Tibial nerve (tissue), 4 donors: ENCODE measurements around the gene AGPS. TPM values are rescaled to one million over a fixed set of nuclear protein-coding genes. Genes with fewer than 3 reads are reported as not detected.

ENCODE experiments used
- DNase-seq, 2 donors: peaks; one replicate each; pipeline ENCODE4 v3.0.0-alpha.2; 2019; ENCODE audit warnings: low spot score in 2 of 2
- H3K27ac ChIP-seq, 4 donors: fragments of 200-600 bp; sonication (generic) in 3 of 4; one replicate each; pipeline ENCODE4 v1.5.1; 2017 to 2019; ENCODE audit warnings: mild to moderate bottlenecking in 1 of 4
- H3K27me3 ChIP-seq, 2 donors: fragments of 200-600 bp; sonication (generic) in 1 of 2; one replicate each; pipeline versions ENCODE4 v1.5.1 to v1.6.0; 2017 to 2019
- H3K36me3 ChIP-seq, 3 donors: fragments of 200-600 bp; sonication (generic); one replicate each; pipeline ENCODE4 v1.5.1; 2018 to 2019
- H3K4me1 ChIP-seq, 4 donors: fragments of 200-600 bp; sonication (generic) in 3 of 4; one replicate each; pipeline ENCODE4 v1.5.1; 2017 to 2019
- H3K4me3 ChIP-seq, 4 donors: fragments of 200-600 bp; sonication (generic) in 3 of 4; one replicate each; pipeline ENCODE4 v1.5.1; 2017 to 2019; ENCODE audit warnings: mild to moderate bottlenecking in 1 of 4, moderate library complexity in 1 of 4
- H3K9me3 ChIP-seq, 4 donors: fragments of 200-600 bp; sonication (generic) in 3 of 4; one replicate each; pipeline ENCODE4 v1.5.1; 2017 to 2019
- CTCF ChIP-seq, 5 experiments: fragments of 200-600 bp in 3 of 5; fragments of 450-650 bp in 2 of 5; sonication (generic) in 3 of 5; IDR thresholded peaks; one replicate each; pipeline ENCODE4 v1.5.1; 2016 to 2019; ENCODE audit warnings: antibody characterized with exemption in 5 of 5, mild to moderate bottlenecking in 3 of 5, moderate library complexity in 2 of 5
- EP300 ChIP-seq, 2 donors: sonication (generic); formaldehyde crosslinking; IDR thresholded peaks; one replicate each; pipeline ENCODE4 v1.6.1; 2017; ENCODE audit warnings: antibody characterized with exemption in 2 of 2, mild to moderate bottlenecking in 1 of 2
- POLR2A ChIP-seq, 2 donors: fragments of 450-650 bp; IDR thresholded peaks; one replicate each; pipeline ENCODE4 v1.6.1; 2017; ENCODE audit warnings: antibody characterized with exemption in 2 of 2, mild to moderate bottlenecking in 2 of 2, moderate library complexity in 2 of 2
- whole genome bisulfite sequencing, 2 donors: methylation state at CpG; one replicate each; pipeline ENCODE4 v1.1.5; 2018; 5-methylcytosine and 5-hydroxymethylcytosine counted together
- total RNA-seq, 4 donors: library from RNA; depleted of rRNA; stranded (reverse); fragments of >200 nt; gene quantifications; one replicate each; pipeline ENCODE4 v1.1.0, GENCODE V29; 2016

Gene AGPS
- total RNA-seq, 4 donors from 2014 or later: 33.9 to 47.9 (median 40.1) TPM

- TF ChIP-seq EP300 (IDR thresholded peaks at IDR 0.05) (no peak), CTCF (IDR thresholded peaks at IDR 0.05) (no peak), POLR2A (IDR thresholded peaks at IDR 0.05) (no peak)
- WGBS, 2 donors: 56 to 67% methylated on average over 1 of the region's 1 CpG
These were observed 108.6 kb downstream of the AGPS start for GRCh38 chr2:177501186-177501585.

DNA sequence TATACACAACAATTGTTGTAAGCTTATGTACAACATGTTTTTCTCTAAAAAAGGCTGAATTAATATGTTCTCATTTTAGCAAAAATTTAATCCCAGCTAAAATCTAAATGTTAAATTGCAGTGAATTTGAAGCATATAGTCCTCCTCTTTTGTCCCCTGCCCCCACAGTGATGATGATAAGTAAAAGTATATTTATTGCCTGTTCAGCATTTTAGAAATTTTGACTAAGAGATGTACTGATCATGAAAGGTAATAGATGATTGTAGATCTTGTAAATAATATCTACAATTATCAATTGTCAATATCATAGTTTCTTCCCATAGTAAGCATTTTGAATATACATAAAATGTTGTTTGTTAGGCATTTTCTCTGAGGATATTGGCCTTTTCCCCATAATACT lies 113.9 kb downstream of the AGPS start:
- DNase-seq: no peak
- no peak overlapping the region for H3K4me3 ChIP-seq
- TF ChIP-seq CTCF (IDR thresholded peaks at IDR 0.05) (no peak), POLR2A (IDR thresholded peaks at IDR 0.05) (no peak), EP300 (IDR thresholded peaks at IDR 0.05) (no peak)
- H3K9me3 ChIP-seq: no peaks in the 10 kb centered on the region
- no peaks in the 10 kb centered on the region for H3K4me1 ChIP-seq
- H3K36me3 ChIP-seq: peaks cover 0 to 13% (median 0%) of the 10 kb centered on the region in 3 donors
- no peaks in the 10 kb centered on the region for H3K27me3 ChIP-seq
- H3K27ac ChIP-seq: no peak overlapping the region

More at GRCh38 chr2:177501186-177501585, 108.6 kb downstream of the AGPS start:
- no peak for DNase-seq
- Histone ChIP-seq H3K4me3 (no peak overlapping the region), H3K4me1 (no peaks in the 10 kb centered on the region), H3K36me3 (peaks cover 0 to 4% (median 0%) of the 10 kb centered on the region in 3 donors), H3K9me3 (no peaks in the 10 kb centered on the region), H3K27ac (no peak overlapping the region), H3K27me3 (no peaks in the 10 kb centered on the region)

DNA sequence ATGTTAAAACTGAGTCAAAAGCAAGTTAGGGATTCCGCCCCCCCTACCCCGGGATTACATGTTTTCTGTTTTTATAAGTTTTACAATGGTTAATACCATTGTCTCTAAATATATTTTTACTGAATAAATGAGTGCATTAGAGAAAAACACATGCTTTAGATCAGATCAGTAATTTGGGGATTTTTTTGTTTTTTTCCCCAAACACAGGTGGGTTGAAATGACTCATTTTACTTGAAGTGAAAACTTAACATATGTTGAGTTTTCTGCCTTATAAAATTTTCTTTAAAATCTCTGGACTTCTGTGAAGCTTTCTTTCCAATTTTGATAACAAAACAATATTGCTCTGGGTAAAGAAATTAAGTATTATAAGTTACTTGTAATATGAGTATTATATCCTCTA lies 114.4 kb downstream of the AGPS start:
- Histone ChIP-seq H3K27ac (no peak overlapping the region), H3K9me3 (no peaks in the 10 kb centered on the region), H3K27me3 (no peaks in the 10 kb centered on the region), H3K36me3 (peaks cover 0 to 13% (median 0%) of the 10 kb centered on the region in 3 donors), H3K4me1 (no peaks in the 10 kb centered on the region), H3K4me3 (no peak overlapping the region)
- WGBS, 2 donors: 85 to 88% methylated on average over 2 of the region's 2 CpGs
- TF ChIP-seq EP300 (IDR thresholded peaks at IDR 0.05) (no peak), CTCF (IDR thresholded peaks at IDR 0.05) (no peak), POLR2A (IDR thresholded peaks at IDR 0.05) (no peak)
- DNase-seq: no peak

DNA sequence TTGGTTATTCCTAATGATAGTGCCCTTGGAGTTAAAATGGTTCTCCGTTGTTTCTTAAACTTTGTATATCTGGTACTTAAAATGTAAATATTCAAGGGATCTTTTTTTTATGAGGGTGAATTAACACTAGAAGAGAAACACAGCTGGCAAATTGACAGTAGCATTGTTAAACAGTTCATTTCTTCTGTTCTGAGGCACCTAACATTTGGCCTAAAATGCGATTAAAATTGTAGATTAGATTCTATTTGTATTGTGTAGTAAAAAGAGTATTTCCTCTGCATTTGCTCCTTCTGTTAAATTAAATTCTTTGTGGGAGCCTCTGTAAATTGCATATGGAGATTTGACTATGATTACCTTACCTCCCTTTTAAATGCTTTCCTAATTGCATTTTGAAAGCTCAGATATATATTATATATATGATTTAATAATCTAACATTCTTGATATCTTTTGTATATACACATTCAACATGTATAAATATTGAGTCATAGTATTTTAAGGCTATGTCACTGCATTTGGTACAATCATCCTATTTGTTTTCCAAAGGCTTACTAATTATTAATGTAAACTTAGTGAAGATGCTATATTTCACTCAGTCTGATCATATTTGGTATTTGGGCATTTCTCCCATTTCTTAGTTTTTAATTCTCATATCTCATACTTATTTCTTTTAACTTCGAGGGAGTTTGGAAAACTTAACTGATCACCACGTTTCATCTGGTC lies 124.4 kb downstream of the AGPS start:
- no peak for TF ChIP-seq POLR2A (IDR thresholded peaks at IDR 0.05)
- TF ChIP-seq CTCF (IDR thresholded peaks at IDR 0.05): no peak
- no peak for TF ChIP-seq EP300 (IDR thresholded peaks at IDR 0.05)

GRCh38 chr2:177518754-177519153 lies 126.2 kb downstream of the AGPS start:
- Histone ChIP-seq H3K27ac (no peak overlapping the region), H3K9me3 (no peaks in the 10 kb centered on the region), H3K4me3 (no peak overlapping the region), H3K36me3 (peaks cover 0 to 25% (median 0%) of the 10 kb centered on the region in 3 donors), H3K27me3 (no peaks in the 10 kb centered on the region), H3K4me1 (peaks cover 0 to 3% (median 0%) of the 10 kb centered on the region in 4 donors)
- TF ChIP-seq EP300 (IDR thresholded peaks at IDR 0.05) (no peak), CTCF (IDR thresholded peaks at IDR 0.05) (no peak), POLR2A (IDR thresholded peaks at IDR 0.05) (no peak)
- 97 to 99% methylated on average over 2 of the region's 2 CpGs for WGBS, 2 donors
- no peak for DNase-seq

More for the DNA sequence above, 124.4 kb downstream of the AGPS start:
- H3K4me1 ChIP-seq: peaks cover 0 to 3% (median 0%) of the 10 kb centered on the region in 4 donors
- H3K27me3 ChIP-seq: no peaks in the 10 kb centered on the region
- H3K9me3 ChIP-seq: no peaks in the 10 kb centered on the region
- peaks cover 0 to 20% (median 0%) of the 10 kb centered on the region in 3 donors for H3K36me3 ChIP-seq
- no peak for DNase-seq
- WGBS, 2 donors: 87 to 90% methylated on average over 4 of the region's 4 CpGs
- H3K4me3 ChIP-seq: no peak overlapping the region
- H3K27ac ChIP-seq: no peak overlapping the region
